IPS DF 6.9 (cell line): Measurements from ENCODE around the gene EP300.
"Not testable (repeated sequence)": the region's sequence is repeated elsewhere in the genome, so short reads cannot be mapped to it uniquely, and the experiment has no call there.

Experiments used
- DNase-seq: peaks from one replicate; pipeline ENCODE4 v3.0.0-alpha.2; 2013; ENCODE audit warnings: low read depth, low spot score
- H3K27ac ChIP-seq: one replicate; pipeline ENCODE4 v1.5.1; 2013; ENCODE audit warnings: low read length, control low read depth
- H3K27me3 ChIP-seq: 2 replicates; pipeline ENCODE4 v1.6.1; 2013; ENCODE audit warnings: mild to moderate bottlenecking, low read length; ENCODE audit not compliant: control insufficient read depth, insufficient read depth
- H3K36me3 ChIP-seq: 2 replicates; pipeline ENCODE4 v1.6.1; 2013; ENCODE audit warnings: low read length; ENCODE audit not compliant: control insufficient read depth, insufficient read depth
- H3K4me1 ChIP-seq: 2 replicates; pipeline ENCODE4 v1.6.1; 2013; ENCODE audit warnings: low read length; ENCODE audit not compliant: control insufficient read depth, insufficient read depth
- H3K4me3 ChIP-seq: 2 replicates; pipeline ENCODE4 v1.5.1; 2013; ENCODE audit warnings: mild to moderate bottlenecking, low read length
- H3K9me3 ChIP-seq: 2 replicates; pipeline ENCODE4 v1.6.1; 2013; ENCODE audit warnings: low read length, inconsistent platforms; ENCODE audit not compliant: control insufficient read depth, insufficient read depth
- WGBS: extraction: QIAGEN DNeasy Blood & Tissue Kit; methylation state at CpG from one replicate; pipeline ENCODE4 v1.1.7; 2013; ENCODE audit warnings: mixed read lengths, missing lambda C conversion rate; ENCODE audit not compliant: insufficient read length, insufficient coverage; 5-methylcytosine and 5-hydroxymethylcytosine counted together

EP300 gene

GRCh38 chr22:41092023-41092817, at the start of gene EP300:
Gene EP300, plus strand, starts transcription at chr22:41092592. Its CDS starts 413 bp downstream, at chr22:41093005.
- no peaks in the 10 kb centered on the region for H3K27me3 ChIP-seq
- H3K36me3 ChIP-seq: no peaks in the 10 kb centered on the region
- no CpG with 5 or more reads among the region's 112 CpGs for WGBS
- H3K4me1 ChIP-seq: no peaks in the 10 kb centered on the region
- no peaks in the 10 kb centered on the region for H3K9me3 ChIP-seq
- DNase-seq: peak; percentile 2
- H3K4me3 ChIP-seq: peak within 1 kb of the TSS; percentile 98
- no peak within 1 kb of the TSS for H3K27ac ChIP-seq

GRCh38 chr22:41043722-41044121, 48.7 kb upstream of the EP300 start:
- no peaks in the 10 kb centered on the region for H3K4me1 ChIP-seq
- WGBS: no CpG with 5 or more reads among the region's 6 CpGs
- DNase-seq: no peak
- H3K36me3 ChIP-seq: no peaks in the 10 kb centered on the region
- H3K27me3 ChIP-seq: no peaks in the 10 kb centered on the region
- H3K9me3 ChIP-seq: no peaks in the 10 kb centered on the region
- no peak overlapping the region for H3K4me3 ChIP-seq
- H3K27ac ChIP-seq: no peak overlapping the region

GRCh38 chr22:41045575-41045974, 46.8 kb upstream of the EP300 start:
- not testable (repeated sequence) for H3K4me3 ChIP-seq, H3K4me1 ChIP-seq, H3K27ac ChIP-seq, H3K36me3 ChIP-seq, H3K27me3 ChIP-seq, H3K9me3 ChIP-seq, DNase-seq
- WGBS: no CpG with 5 or more reads among the region's 12 CpGs

- Histone ChIP-seq H3K27ac (no peak overlapping the region), H3K27me3 (no peaks in the 10 kb centered on the region), H3K36me3 (no peaks in the 10 kb centered on the region), H3K9me3 (no peaks in the 10 kb centered on the region), H3K4me1 (no peaks in the 10 kb centered on the region), H3K4me3 (no peak overlapping the region)
- no CpG with 5 or more reads among the region's 3 CpGs for WGBS
- no peak for DNase-seq
Measured at GRCh38 chr22:41047801-41048211, 44.6 kb upstream of the EP300 start.

- not testable (repeated sequence) for H3K36me3 ChIP-seq, H3K4me3 ChIP-seq, H3K4me1 ChIP-seq, H3K27me3 ChIP-seq, DNase-seq, H3K27ac ChIP-seq, H3K9me3 ChIP-seq
- WGBS: no CpG with 5 or more reads among the region's 12 CpGs
Measured at GRCh38 chr22:41048345-41048744, 44.0 kb upstream of the EP300 start.

- Histone ChIP-seq H3K27me3 (no peaks in the 10 kb centered on the region), H3K27ac (no peak overlapping the region), H3K36me3 (no peaks in the 10 kb centered on the region), H3K4me3 (no peak overlapping the region), H3K9me3 (no peaks in the 10 kb centered on the region), H3K4me1 (no peaks in the 10 kb centered on the region)
- no peak for DNase-seq
- WGBS: no CpG with 5 or more reads among the region's 31 CpGs
Measured at GRCh38 chr22:41048791-41049717, 43.3 kb upstream of the EP300 start.

- H3K4me1 ChIP-seq, H3K27me3 ChIP-seq, H3K27ac ChIP-seq, DNase-seq, H3K9me3 ChIP-seq, H3K4me3 ChIP-seq, H3K36me3 ChIP-seq: not testable (repeated sequence)
- WGBS: no CpG with 5 or more reads among the region's 4 CpGs
Measured at GRCh38 chr22:41049795-41050194, 42.6 kb upstream of the EP300 start.

- Histone ChIP-seq H3K4me1 (no peaks in the 10 kb centered on the region), H3K27ac (no peak overlapping the region), H3K36me3 (no peaks in the 10 kb centered on the region), H3K9me3 (no peaks in the 10 kb centered on the region), H3K4me3 (no peak overlapping the region), H3K27me3 (no peaks in the 10 kb centered on the region)
- WGBS: no CpG with 5 or more reads among the region's 2 CpGs
- no peak for DNase-seq
Measured at GRCh38 chr22:41050883-41051282, 41.5 kb upstream of the EP300 start.

- Histone ChIP-seq H3K36me3 (no peaks in the 10 kb centered on the region), H3K9me3 (no peaks in the 10 kb centered on the region), H3K27me3 (no peaks in the 10 kb centered on the region), H3K27ac (no peak overlapping the region), H3K4me3 (no peak overlapping the region), H3K4me1 (no peaks in the 10 kb centered on the region)
- WGBS: no CpG with 5 or more reads among the region's 8 CpGs
- DNase-seq: no peak
Measured at GRCh38 chr22:41052661-41053490, 39.5 kb upstream of the EP300 start.

GRCh38 chr22:41057076-41057475, 35.3 kb upstream of the EP300 start:
- H3K27me3 ChIP-seq: no peaks in the 10 kb centered on the region
- H3K4me1 ChIP-seq: no peaks in the 10 kb centered on the region
- H3K27ac ChIP-seq: no peak overlapping the region
- H3K9me3 ChIP-seq: no peaks in the 10 kb centered on the region
- DNase-seq: no peak
- no peaks in the 10 kb centered on the region for H3K36me3 ChIP-seq
- no peak overlapping the region for H3K4me3 ChIP-seq
